Left kidney (tissue), 2 donors: ENCODE data around the gene GPRIN2. TPM values are rescaled to one million over a fixed set of nuclear protein-coding genes. Genes with fewer than 3 reads are reported as not detected.
"Not testable (repeated sequence)": the region's sequence is repeated elsewhere in the genome, so short reads cannot be mapped to it uniquely, and the experiment has no call there.

Experiments
- DNase-seq: peaks from one replicate; pipeline ENCODE4 v3.0.0-alpha.2; 2013
- polyA plus RNA-seq: library from polyadenylated mRNA; unstranded; fragments of 120-200 nt; gene quantifications from one replicate; pipeline ENCODE4 v1.2.1, GENCODE V29; 2013; ENCODE audit not compliant: insufficient read length

GPRIN2 gene
- polyA plus RNA-seq, 1 donor: 4.0 TPM

- no peak for DNase-seq
Measured at GRCh38 chr10:46520381-46520780, 36.1 kb downstream of the GPRIN2 start.

GRCh38 chr10:46518028-46518725 is 38.3 kb downstream of the GPRIN2 start:
- DNase-seq: no peak

- no peak for DNase-seq
Measured at GRCh38 chr10:46517541-46517940, 38.9 kb downstream of the GPRIN2 start.

- no peak for DNase-seq
Measured at GRCh38 chr10:46516660-46517416, 39.6 kb downstream of the GPRIN2 start.

GRCh38 chr10:46515793-46516192 is 40.7 kb downstream of the GPRIN2 start:
- DNase-seq: no peak

- DNase-seq: no peak
Measured at GRCh38 chr10:46515366-46515765, 41.1 kb downstream of the GPRIN2 start.

- no peak for DNase-seq
Measured at GRCh38 chr10:46514899-46515298, 41.6 kb downstream of the GPRIN2 start.

- no peak for DNase-seq
Measured at GRCh38 chr10:46514431-46514861, 42.0 kb downstream of the GPRIN2 start.

DNA sequence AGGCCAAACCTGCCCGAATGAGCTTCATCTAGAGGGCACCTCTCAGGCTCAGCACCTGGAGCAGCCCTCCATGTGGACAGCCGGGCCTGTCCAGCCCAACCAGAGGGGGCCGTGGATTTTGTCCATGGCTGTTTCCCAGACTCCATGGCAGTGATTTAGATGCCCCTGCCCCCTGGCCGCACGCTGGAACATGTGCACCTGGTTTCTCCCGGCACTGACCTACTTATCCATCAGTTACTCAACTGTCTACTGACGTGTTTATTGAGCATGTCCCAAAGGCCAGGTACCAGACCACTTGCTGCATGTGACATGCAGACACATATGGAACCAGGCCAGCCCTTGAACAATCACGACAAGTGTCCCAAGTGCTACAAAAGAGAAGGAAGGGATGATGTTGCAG is 43.1 kb downstream of the GPRIN2 start:
- not testable (repeated sequence) for DNase-seq

DNA sequence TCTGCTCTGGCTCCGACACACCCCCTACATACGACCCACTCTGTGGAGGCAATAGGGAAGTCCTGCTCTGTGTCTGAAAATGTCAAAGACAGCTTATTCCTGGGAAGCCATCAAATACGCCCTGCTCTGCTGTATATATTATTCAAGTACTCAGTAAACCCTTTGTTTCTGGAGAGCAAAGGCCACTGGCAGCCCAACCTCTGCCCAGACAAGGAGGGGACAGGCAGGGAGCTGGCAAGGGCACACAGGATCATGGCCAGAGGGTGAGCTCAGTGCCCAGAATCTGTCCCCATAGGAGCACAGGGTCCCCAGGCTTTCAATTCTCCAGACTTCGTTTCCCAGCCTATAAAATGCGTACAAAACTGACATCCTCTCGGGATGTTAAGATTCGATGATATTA is 43.7 kb downstream of the GPRIN2 start:
- not testable (repeated sequence) for DNase-seq

GRCh38 chr10:46512002-46512401 is 44.5 kb downstream of the GPRIN2 start:
- DNase-seq: not testable (repeated sequence)

Other genes starting within 250 kb of the GPRIN2 start
- gene ANXA8L1, start 180.9 kb downstream of the GPRIN2 start, polyA plus RNA-seq: not detected
- gene NPY4R, start 90.7 kb downstream of the GPRIN2 start, polyA plus RNA-seq: not detected
- 15.0 TPM for gene SYT15, start 22.5 kb upstream of the GPRIN2 start, polyA plus RNA-seq